HG02571 (cell line): ENCODE results near the gene APOA5.

ENCODE experiments used
- ATAC-seq: cut with Tn5 transposase; IDR thresholded peaks from one replicate; pipeline ENCODE4 v1.9.1; 2021; ENCODE audit warnings: mild to moderate bottlenecking, moderate library complexity; ENCODE audit not compliant: unreplicated experiment

The APOA5 gene

DNA sequence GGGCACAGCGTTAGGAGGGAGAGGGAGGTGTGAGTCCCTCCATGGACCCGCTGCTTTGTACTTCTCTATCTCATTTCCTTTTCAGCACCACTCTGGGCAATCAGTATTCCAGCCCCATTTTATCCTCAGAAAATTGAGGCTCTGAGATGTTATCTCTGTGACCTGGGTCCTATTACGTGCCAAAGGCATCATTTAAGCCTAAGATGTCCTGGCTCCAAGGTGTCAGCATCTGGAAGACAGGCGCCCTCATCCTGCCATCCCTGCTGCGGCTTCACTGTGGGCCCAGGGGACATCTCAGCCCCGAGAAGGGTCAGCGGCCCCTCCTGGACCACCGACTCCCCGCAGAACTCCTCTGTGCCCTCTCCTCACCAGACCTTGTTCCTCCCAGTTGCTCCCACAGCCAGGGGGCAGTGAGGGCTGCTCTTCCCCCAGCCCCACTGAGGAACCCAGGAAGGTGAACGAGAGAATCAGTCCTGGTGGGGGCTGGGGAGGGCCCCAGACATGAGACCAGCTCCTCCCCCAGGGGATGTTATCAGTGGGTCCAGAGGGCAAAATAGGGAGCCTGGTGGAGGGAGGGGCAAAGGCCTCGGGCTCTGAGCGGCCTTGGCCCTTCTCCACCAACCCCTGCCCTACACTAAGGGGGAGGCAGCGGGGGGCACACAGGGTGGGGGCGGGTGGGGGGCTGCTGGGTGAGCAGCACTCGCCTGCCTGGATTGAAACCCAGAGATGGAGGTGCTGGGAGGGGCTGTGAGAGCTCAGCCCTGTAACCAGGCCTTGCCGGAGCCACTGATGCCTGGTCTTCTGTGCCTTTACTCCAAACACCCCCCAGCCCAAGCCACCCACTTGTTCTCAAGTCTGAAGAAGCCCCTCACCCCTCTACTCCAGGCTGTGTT, 37.2 kb upstream of the APOA5 start:
- ATAC-seq, result no peak

- ATAC-seq, result no peak
These were observed 35.8 kb upstream of the APOA5 start for GRCh38 chr11:116827461-116827860.

DNA sequence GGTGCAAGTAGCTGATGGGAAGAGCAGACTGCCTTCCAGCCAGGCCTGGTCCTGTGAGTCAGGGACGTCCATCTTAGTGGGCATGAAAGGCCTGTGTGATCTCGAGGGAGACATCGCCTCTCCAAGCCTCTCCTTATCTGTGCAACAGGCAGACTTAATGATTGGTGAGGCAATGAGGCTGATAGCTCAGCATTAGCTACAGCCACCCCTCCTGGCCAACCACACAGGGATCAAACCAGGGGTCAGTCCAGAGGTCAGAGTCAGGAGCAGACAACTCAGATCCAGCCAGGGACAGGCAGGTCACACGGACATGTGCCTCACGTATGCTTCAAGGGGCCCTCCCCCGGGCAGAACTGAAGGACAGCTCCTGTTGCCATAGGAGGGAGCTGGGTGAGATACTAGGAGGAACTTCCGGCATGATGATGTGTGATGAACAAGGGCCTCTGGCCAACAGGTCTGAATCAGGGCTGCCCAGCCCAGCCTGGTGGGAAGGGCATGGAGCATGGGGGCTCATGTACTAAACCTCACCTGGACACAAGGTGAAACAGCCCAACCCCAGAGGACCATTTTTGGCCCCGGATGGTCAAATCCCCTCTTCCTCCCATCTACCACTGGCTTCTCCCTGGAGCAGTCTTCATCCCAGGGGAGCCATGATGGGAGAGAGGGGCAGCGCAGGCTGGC, 35.2 kb upstream of the APOA5 start:
- ATAC-seq, result no peak

DNA sequence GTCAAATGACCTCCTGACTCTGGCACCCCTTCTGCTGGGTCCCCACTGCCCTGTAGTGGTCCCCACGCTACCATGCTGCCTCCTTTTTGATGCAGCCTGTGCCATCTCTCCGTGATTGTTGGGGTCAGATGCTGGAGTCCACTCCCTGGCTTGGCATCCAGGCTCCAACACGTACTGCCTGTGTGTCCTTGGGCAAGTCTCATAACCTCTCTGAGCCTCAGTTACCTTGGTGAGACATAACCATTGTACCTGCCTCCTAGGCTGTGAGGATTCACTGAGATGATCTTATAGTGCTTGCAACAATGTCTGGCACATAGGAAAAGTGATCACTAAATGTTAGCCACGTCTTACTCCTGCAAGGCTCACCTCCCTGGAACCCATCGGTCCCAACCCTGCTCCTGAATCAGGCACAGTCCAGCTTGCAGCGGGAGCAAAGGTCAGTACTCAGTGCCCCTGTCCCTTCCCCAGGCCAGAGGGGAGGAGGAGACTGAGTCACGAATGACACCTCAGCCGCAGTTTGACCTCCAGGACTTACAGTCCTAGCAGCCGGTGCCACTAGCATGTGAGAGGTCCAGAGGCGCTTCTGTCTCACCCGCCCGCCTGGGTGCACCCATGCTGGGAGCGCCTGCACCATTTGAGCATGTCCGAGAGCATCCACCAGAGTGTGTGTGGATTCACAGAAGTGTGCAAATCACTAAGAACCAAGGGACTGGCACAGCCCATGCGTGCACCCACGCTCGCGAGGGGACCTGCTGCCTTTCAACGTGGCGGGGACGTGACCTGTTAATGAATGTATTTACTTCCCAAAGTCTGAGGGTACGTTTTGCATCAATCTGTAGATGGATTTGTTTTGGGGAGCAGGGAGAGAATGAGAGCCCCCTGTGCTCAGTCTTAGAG, 34.4 kb upstream of the APOA5 start:
- no peak for ATAC-seq

GRCh38 chr11:116825434-116825833, 33.8 kb upstream of the APOA5 start:
- no peak for ATAC-seq

DNA sequence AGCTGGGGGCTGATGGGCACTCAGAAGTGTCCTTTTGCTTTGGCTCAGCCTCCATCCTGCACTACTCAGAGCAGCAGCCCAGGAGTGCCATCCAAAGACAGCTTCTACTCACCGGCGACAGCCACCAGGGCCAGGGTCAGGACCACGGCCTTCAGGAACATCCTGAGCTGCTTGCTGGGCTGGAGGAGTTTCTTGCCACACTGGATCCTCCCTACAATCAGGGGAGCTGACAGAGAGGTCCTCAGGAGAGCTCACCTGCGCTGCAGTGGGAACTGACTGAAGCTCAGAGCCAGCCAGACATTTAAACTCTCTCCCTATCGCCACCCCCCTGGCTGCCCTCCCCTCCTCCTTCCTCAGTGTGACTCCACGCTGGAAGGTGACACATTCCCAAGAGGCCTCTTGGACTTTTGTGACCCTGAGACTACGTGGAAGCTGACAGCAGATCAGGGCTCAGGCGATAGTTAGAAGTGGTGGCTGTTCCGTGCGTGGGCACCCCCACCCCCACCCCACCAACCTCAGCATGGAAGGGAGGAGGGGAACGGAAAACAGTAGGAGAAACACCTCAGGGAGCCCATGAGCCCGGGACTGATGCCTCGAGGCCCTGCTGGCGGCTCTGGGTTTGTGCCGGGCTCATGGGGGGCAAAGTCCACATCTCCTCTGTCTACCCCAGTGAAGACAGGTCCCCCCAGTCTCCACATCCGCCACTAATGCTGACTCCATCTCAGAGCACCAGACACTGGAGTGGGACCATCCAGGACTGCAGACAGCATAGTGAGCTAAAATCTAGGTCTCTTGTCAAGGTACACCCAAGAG, 31.6 kb upstream of the APOA5 start, which contains the start of gene APOA4:
Gene APOA4 (minus strand): TSS at position 274 of the 813 bp plus-strand sequence. CDS start 113 bp downstream, at position 161.
- ATAC-seq, result no peak

DNA sequence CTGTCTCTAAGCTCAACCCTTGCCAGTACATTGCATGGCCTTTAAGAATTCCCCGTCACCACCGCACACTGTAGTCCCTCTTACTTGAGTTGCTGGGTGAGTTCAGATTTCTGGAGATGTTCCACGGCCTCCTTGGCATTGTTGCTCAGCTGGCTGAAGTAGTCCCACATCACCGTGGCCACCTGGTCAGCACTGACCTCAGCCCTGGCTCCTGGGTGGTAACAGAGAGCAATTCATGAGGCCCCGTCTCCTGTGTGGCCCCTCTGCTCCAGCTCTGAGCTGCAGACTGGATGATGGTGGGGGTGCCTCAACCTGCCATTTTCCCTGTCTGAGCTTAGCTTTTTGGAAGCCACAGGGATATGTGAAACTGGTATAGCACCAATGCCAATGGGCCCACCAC, 30.9 kb upstream of the APOA5 start:
- no peak for ATAC-seq

GRCh38 chr11:116821050-116821918, 29.6 kb upstream of the APOA5 start:
- ATAC-seq, result no peak

DNA sequence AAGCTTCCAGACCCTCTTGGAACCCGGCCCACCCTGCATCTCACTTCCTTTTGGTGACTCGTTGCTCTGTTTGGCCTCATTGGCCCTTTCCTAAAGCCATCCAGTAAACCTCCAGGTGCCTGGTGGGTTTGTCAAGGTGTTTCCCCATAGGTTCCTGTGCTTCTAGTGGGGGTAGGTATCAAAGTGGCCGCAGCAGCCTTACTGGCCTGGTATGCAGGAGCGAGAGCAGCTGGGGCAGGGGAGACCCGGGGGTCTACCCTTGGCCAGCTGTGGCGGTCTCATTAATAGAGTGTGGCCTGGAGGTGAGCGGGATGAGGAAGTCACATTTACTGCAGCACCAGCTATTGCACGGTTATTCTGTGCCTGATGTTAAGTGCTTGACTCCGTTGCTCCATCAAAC, 27.4 kb upstream of the APOA5 start:
- no peak for ATAC-seq

DNA sequence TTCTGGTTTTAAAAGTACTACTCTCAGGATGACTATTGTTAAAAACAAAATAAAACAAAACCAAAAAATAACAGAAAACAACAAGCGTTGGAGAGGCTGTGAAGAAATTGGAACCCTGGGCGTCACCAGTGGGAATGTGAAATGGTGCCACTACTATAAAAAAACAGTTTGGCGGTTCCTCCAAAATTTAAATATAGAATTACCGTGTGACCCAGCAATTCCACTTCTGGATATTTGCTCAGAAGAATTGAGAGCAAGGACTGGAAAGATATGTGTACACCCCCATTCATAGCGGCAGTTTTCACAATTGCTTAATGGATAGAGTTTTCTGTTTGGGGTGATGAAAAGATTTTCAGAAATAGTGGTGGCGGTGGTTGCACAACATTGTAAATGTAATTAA, 22.8 kb upstream of the APOA5 start:
- no peak for ATAC-seq

DNA sequence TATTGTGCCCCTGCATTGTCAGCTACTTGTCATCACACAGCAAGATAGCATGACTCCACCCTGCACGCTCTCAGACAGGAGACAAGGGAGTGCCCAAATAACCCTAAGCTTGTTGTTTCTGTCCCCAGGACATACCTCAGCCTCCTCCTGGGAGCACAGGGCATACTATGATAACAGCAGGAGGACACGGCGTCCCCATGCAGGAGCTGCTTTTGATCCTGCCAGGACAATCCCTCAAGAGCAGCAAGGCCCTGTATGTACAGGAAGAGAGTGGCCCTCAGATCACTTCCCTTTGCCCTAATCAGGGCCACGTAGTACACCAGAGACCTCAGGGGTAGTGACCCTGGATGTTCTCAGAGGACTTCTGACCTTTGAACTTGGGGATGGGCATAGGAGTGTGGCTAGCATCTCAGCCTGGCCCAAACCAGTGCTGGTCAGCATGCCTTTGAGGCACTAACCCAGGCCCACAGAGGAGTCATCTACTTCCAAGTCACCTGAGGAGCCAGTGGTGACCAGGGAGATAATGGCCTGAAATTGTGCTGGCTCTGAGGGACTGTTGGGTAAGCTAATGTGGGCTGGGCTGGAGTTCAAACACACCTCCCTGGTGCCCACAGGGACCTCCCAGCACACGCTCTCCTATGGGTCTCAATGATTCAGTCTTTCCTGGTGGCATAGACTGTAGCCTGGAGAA, 22.2 kb upstream of the APOA5 start:
- ATAC-seq, result no peak

DNA sequence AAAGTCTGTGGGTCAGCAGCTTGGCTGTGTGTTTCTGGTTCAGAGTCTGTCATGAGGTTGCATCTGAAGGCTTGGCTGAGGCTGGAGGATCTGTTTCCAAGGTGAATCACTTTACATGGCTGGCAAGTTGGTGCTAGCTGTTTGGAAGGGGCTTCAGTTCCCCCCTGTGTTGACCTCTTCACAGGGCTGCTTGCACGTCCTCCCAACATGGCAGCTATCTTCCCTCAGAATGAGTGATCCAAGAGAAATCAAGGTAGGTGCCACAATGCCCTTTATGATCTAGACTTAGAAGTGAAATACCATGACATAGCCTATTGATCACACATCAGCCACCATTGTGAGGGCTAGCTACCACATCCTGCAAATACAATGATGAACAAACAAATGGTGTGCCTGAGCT, 21.5 kb upstream of the APOA5 start:
- no peak for ATAC-seq

GRCh38 chr11:116812109-116812508, 20.4 kb upstream of the APOA5 start:
- no peak for ATAC-seq

- no peak for ATAC-seq
These were observed 19.5 kb upstream of the APOA5 start for GRCh38 chr11:116811194-116811593.

DNA sequence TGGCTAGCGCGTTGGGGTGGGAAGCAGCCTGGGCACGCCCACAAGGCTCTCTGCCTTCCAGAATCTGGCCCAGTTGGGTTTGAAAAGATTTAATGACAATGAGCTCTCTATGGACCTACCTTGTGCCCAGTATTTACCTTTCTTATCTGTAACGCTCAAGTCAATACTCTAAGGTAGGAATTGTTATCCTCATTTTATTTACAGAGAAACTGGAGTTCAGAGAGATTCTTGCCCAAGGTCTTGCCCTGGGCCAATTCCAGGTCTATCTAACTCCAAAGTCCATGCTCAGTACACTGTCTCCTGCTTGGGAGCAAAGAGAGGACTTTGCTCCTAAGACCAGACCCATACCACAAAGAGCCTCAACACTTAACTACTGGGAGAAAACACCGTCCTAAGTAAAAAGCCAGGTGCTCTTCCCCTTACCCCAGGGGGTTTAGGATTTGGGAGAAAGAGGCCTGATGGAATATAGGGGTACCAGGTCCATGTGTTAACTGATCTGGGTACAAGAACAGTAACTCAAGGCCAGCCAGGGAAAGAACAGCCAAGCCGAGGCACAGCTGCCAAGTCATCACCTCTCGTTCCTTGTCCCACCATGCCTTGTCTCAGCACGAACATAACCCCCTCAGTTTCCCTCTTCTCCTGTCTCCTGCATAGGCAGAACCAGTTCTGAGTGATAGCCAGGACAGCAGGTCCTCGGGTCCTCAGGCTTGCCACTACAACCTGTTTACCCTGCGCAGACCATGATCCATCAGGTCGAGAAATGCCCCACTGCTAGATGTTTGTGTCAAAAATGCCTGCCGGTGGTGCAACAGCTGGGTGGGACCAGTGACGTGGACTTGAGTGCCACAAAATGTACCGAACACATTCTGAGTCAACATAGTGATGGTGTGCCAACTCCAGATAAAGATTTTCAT, 16.8 kb upstream of the APOA5 start:
- no peak for ATAC-seq

DNA sequence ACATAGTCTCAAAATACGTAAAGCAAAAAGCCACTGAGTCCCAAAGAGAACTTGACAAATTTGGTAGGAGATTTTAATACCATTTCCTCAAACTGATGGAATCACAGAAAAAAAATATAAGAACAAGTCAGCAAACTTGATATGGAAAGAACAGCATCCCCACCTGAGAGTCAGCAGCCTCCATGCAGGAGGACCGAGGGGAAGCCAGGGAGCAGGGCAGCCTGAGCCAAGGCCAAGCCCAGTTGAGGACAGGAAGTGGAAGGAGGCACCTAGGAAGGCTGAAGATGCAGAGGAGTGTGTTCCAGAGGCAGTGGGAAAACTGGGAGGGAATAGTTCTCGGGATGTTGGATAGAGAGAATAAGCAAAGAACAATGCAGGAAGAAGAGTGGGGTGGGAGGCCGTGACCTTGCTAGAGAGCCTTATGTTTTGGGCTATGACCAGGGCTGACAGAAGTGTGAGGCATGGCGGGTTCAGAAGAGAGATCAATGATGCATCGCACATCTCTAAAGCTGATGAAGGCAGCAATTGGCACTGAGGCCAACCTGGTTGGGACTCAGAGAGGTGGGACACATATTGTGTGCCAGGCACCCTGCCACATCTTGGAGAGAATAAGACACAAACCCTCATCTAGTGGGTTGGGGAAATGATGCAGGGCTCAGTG, 16.1 kb upstream of the APOA5 start:
- ATAC-seq, result no peak

DNA sequence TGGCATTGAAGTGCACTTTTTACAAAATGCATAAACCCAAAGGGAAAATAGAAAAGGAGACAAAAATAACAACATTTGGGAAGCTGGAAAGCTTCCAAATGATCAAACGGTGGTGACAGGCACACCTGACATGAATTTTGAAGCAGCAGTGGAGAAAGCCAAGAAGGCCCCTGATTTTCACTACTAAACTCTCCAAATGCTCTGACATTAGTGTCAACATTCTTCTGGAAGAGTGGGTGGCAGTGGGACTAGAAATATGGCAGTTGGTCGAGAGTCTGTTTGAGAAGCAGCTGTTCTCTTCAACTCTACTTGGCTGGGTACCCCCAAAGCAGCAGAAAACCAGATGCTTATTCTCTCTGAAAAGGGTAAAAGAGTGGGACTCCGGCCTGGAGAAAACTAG, 12.3 kb upstream of the APOA5 start:
- ATAC-seq, result no peak
